Measurements from ENCODE around the gene RNF217. TPM values are rescaled to one million over a fixed set of nuclear protein-coding genes. Genes with fewer than 3 reads are reported as not detected.

Gene RNF217
- total RNA-seq, 2 donors from 2014 or later = 1.4 to 3.6 TPM

GRCh38 chr6:124970243-124970642 is 8.0 kb downstream of the RNF217 start:
- no peaks in the 10 kb centered on the region for H3K9me3 Mint-ChIP-seq
- ATAC-seq = no peak

GRCh38 chr6:124970763-124971162 is 8.5 kb downstream of the RNF217 start:
- no peaks in the 10 kb centered on the region for H3K4me1 Mint-ChIP-seq (ENCODE audit: low read depth in 2 of 2)
- H3K27ac Mint-ChIP-seq = no peak overlapping the region
- no peaks in the 10 kb centered on the region for H3K27me3 Mint-ChIP-seq
- ATAC-seq (no peak), DNase-seq (ENCODE audit: low spot score) (no peak)
- H3K4me3 Mint-ChIP-seq = no peak overlapping the region
- H3K36me3 Mint-ChIP-seq = no peaks in the 10 kb centered on the region
- H3K9me3 Mint-ChIP-seq = no peaks in the 10 kb centered on the region

More at GRCh38 chr6:124970243-124970642, 8.0 kb downstream of the RNF217 start:
- no peak overlapping the region for H3K27ac Mint-ChIP-seq
- no peaks in the 10 kb centered on the region for H3K36me3 Mint-ChIP-seq
- H3K27me3 Mint-ChIP-seq = no peaks in the 10 kb centered on the region
- no peaks in the 10 kb centered on the region for H3K4me1 Mint-ChIP-seq (ENCODE audit: low read depth in 2 of 2)
- H3K4me3 Mint-ChIP-seq = no peak overlapping the region
- no peak for DNase-seq (ENCODE audit: low spot score)

GRCh38 chr6:124973780-124974179 is 11.5 kb downstream of the RNF217 start:
- Mint-ChIP-seq H3K9me3 (no peaks in the 10 kb centered on the region), H3K27ac (no peak overlapping the region), H3K36me3 (no peaks in the 10 kb centered on the region), H3K27me3 (peaks cover 0 to 1% of the 10 kb centered on the region in 2 donors), H3K4me3 (no peak overlapping the region), H3K4me1 (ENCODE audit: low read depth in 2 of 2) (no peaks in the 10 kb centered on the region)
- DNase-seq (ENCODE audit: low spot score) (no peak), ATAC-seq (no peak)

GRCh38 chr6:124974771-124975377 is 12.6 kb downstream of the RNF217 start:
- H3K4me1 Mint-ChIP-seq (ENCODE audit: low read depth in 2 of 2) = peaks cover 0 to 5% of the 10 kb centered on the region in 2 donors
- H3K27ac Mint-ChIP-seq = no peak overlapping the region
- DNase-seq (ENCODE audit: low spot score) (no peak), ATAC-seq (no peak)
- no peak overlapping the region for H3K4me3 Mint-ChIP-seq
- peaks cover 0 to 6% of the 10 kb centered on the region in 2 donors for H3K27me3 Mint-ChIP-seq
- H3K36me3 Mint-ChIP-seq = no peaks in the 10 kb centered on the region
- H3K9me3 Mint-ChIP-seq = no peaks in the 10 kb centered on the region

GRCh38 chr6:124977067-124977908 is 15.1 kb downstream of the RNF217 start:
- ATAC-seq (no peak), DNase-seq (ENCODE audit: low spot score) (no peak)
- Mint-ChIP-seq H3K27ac (no peak overlapping the region), H3K36me3 (no peaks in the 10 kb centered on the region), H3K4me3 (no peak overlapping the region), H3K9me3 (no peaks in the 10 kb centered on the region), H3K4me1 (ENCODE audit: low read depth in 2 of 2) (peaks cover 0 to 5% of the 10 kb centered on the region in 2 donors), H3K27me3 (peaks cover 0 to 6% of the 10 kb centered on the region in 2 donors)

GRCh38 chr6:124978451-124979293 is 16.4 kb downstream of the RNF217 start:
- Mint-ChIP-seq H3K4me3 (no peak overlapping the region), H3K36me3 (no peaks in the 10 kb centered on the region), H3K27ac (no peak overlapping the region), H3K4me1 (ENCODE audit: low read depth in 2 of 2) (peaks cover 0 to 5% of the 10 kb centered on the region in 2 donors), H3K9me3 (no peaks in the 10 kb centered on the region), H3K27me3 (peaks cover 0 to 6% of the 10 kb centered on the region in 2 donors)
- no peak for ATAC-seq
- DNase-seq (ENCODE audit: low spot score) = no peak

GRCh38 chr6:124979294-124979678 is 17.0 kb downstream of the RNF217 start:
- Mint-ChIP-seq H3K36me3 (no peaks in the 10 kb centered on the region), H3K27me3 (peaks cover 0 to 6% of the 10 kb centered on the region in 2 donors), H3K4me3 (no peak overlapping the region), H3K27ac (no peak overlapping the region), H3K9me3 (no peaks in the 10 kb centered on the region), H3K4me1 (ENCODE audit: low read depth in 2 of 2) (peaks cover 0 to 5% of the 10 kb centered on the region in 2 donors)
- ATAC-seq (no peak), DNase-seq (ENCODE audit: low spot score) (no peak)

- H3K4me3 Mint-ChIP-seq = no peak overlapping the region
- ATAC-seq = no peak
Observed at GRCh38 chr6:124982669-124983068, 20.4 kb downstream of the RNF217 start.

GRCh38 chr6:124983383-124984083 is 21.3 kb downstream of the RNF217 start:
- peaks cover 5 to 11% of the 10 kb centered on the region in 2 donors for H3K4me1 Mint-ChIP-seq (ENCODE audit: low read depth in 2 of 2)
- H3K36me3 Mint-ChIP-seq = no peaks in the 10 kb centered on the region
- no peaks in the 10 kb centered on the region for H3K9me3 Mint-ChIP-seq
- DNase-seq (ENCODE audit: low spot score) = no peak
- ATAC-seq = no peak
- H3K27ac Mint-ChIP-seq = no peak overlapping the region
- no peak overlapping the region for H3K4me3 Mint-ChIP-seq
- H3K27me3 Mint-ChIP-seq = peaks cover 0 to 6% of the 10 kb centered on the region in 2 donors

More at GRCh38 chr6:124982669-124983068, 20.4 kb downstream of the RNF217 start:
- Mint-ChIP-seq H3K9me3 (no peaks in the 10 kb centered on the region), H3K4me1 (ENCODE audit: low read depth in 2 of 2) (peaks cover 5 to 11% of the 10 kb centered on the region in 2 donors), H3K36me3 (no peaks in the 10 kb centered on the region), H3K27ac (no peak overlapping the region), H3K27me3 (peaks cover 0 to 6% of the 10 kb centered on the region in 2 donors)
- DNase-seq (ENCODE audit: low spot score) = no peak

- H3K36me3 Mint-ChIP-seq = no peaks in the 10 kb centered on the region
- no peaks in the 10 kb centered on the region for H3K27me3 Mint-ChIP-seq
- no peak overlapping the region for H3K4me3 Mint-ChIP-seq
- H3K4me1 Mint-ChIP-seq (ENCODE audit: low read depth in 2 of 2) = peaks cover 5 to 6% of the 10 kb centered on the region in 2 donors
- no peak overlapping the region for H3K27ac Mint-ChIP-seq
- ATAC-seq (no peak), DNase-seq (ENCODE audit: low spot score) (no peak)
- no peaks in the 10 kb centered on the region for H3K9me3 Mint-ChIP-seq
Observed at GRCh38 chr6:124984668-124985338, 22.6 kb downstream of the RNF217 start.

GRCh38 chr6:124986164-124986563 is 23.9 kb downstream of the RNF217 start:
- Mint-ChIP-seq H3K27ac (no peak overlapping the region), H3K4me1 (ENCODE audit: low read depth in 2 of 2) (peaks cover 5 to 6% of the 10 kb centered on the region in 2 donors), H3K4me3 (no peak overlapping the region), H3K27me3 (peaks cover 0 to 2% of the 10 kb centered on the region in 2 donors), H3K9me3 (no peaks in the 10 kb centered on the region), H3K36me3 (no peaks in the 10 kb centered on the region)
- ATAC-seq (no peak), DNase-seq (ENCODE audit: low spot score) (no peak)

- Mint-ChIP-seq H3K27ac (no peak overlapping the region), H3K27me3 (peaks cover 0 to 3% of the 10 kb centered on the region in 2 donors), H3K4me1 (ENCODE audit: low read depth in 2 of 2) (peaks cover 5 to 6% of the 10 kb centered on the region in 2 donors), H3K4me3 (no peak overlapping the region), H3K36me3 (no peaks in the 10 kb centered on the region), H3K9me3 (no peaks in the 10 kb centered on the region)
- DNase-seq (ENCODE audit: low spot score) (no peak), ATAC-seq (no peak)
Observed at GRCh38 chr6:124987291-124987690, 25.1 kb downstream of the RNF217 start.

All from natural killer cell treated with Interleukin-12 subunit alpha and Interleukin-12 subunit beta and Interleukin-15 and Interleukin-18, amount 100 ng/mL, for 72 hours (primary cell).